T-helper 17 cell (primary cell): ENCODE measurements around the gene ROPN1. TPM values are rescaled to one million over a fixed set of nuclear protein-coding genes. Genes with fewer than 3 reads are reported as not detected.
"Not testable (repeated sequence)": the region's sequence is repeated elsewhere in the genome, so short reads cannot be mapped to it uniquely, and the experiment has no call there.

ENCODE experiments used
- ATAC-seq: fragments of 150-1000 bp; cut with Tn5 transposase; 2 replicates; pipeline ENCODE4 v1.10.0; 2021; ENCODE audit warnings: mild to moderate bottlenecking, moderate library complexity
- DNase-seq, 3 donors: peaks; one replicate each; pipeline versions ENCODE4 v3.0.0 to v3.0.0-alpha.2; 2020 to 2021
- H3K9me3 ChIP-seq: one replicate; pipeline ENCODE4 v1.7.0; 2013; ENCODE audit warnings: low read length, mild to moderate bottlenecking; ENCODE audit not compliant: control insufficient read depth, poor library complexity, severe bottlenecking
- H3K27ac Mint-ChIP-seq: one replicate; pipeline ENCODE4 v1.8.0; 2022; ENCODE audit warnings: mild to moderate bottlenecking, moderate library complexity, mixed read lengths
- H3K27me3 Mint-ChIP-seq: one replicate; pipeline ENCODE4 v1.8.0; 2022; ENCODE audit warnings: mixed read lengths
- H3K36me3 Mint-ChIP-seq: one replicate; pipeline ENCODE4 v1.8.0; 2022; ENCODE audit warnings: low read depth, mixed read lengths
- H3K4me1 Mint-ChIP-seq: one replicate; pipeline ENCODE4 v1.8.0; 2022; ENCODE audit warnings: mild to moderate bottlenecking, mixed read lengths
- H3K4me3 Mint-ChIP-seq: one replicate; pipeline ENCODE4 v1.8.0; 2022; ENCODE audit warnings: mild to moderate bottlenecking, moderate library complexity, mixed read lengths
- total RNA-seq, 4 donors: library from RNA in 2 of 4; stranded (reverse) in 2 of 4; gene quantifications; one replicate each; pipeline ENCODE4 v1.2.3 and lab custom pipeline; 2022 to 2026

Gene ROPN1
- total RNA-seq, 2 donors from 2014 or later = not detected

DNA sequence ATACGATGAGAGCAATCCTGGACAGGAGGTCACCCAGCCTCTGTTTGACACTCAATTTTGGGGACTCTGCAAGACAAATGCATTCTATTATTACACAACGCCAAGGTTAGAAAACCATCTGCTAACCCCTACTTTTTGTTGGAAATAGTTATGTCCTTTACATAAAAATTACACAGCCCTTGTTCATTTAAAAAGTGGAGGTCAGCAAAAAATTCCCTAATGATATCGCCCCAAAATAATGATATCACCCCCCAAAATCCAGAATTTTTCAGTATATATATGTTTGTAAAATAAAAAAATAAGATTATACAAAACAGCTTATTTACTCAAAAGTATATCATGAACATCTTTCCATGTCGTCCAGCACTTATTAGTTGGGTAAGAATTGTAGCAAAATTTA, 11.4 kb downstream of the ROPN1 start:
- Mint-ChIP-seq H3K27ac (no peak overlapping the region), H3K4me3 (no peak overlapping the region), H3K4me1 (peaks cover 3% of the 10 kb centered on the region), H3K36me3 (peaks cover 2% of the 10 kb centered on the region), H3K27me3 (peaks cover 59% of the 10 kb centered on the region)
- no peaks in the 10 kb centered on the region for H3K9me3 ChIP-seq
- DNase-seq (no peak), ATAC-seq (no peak)

DNA sequence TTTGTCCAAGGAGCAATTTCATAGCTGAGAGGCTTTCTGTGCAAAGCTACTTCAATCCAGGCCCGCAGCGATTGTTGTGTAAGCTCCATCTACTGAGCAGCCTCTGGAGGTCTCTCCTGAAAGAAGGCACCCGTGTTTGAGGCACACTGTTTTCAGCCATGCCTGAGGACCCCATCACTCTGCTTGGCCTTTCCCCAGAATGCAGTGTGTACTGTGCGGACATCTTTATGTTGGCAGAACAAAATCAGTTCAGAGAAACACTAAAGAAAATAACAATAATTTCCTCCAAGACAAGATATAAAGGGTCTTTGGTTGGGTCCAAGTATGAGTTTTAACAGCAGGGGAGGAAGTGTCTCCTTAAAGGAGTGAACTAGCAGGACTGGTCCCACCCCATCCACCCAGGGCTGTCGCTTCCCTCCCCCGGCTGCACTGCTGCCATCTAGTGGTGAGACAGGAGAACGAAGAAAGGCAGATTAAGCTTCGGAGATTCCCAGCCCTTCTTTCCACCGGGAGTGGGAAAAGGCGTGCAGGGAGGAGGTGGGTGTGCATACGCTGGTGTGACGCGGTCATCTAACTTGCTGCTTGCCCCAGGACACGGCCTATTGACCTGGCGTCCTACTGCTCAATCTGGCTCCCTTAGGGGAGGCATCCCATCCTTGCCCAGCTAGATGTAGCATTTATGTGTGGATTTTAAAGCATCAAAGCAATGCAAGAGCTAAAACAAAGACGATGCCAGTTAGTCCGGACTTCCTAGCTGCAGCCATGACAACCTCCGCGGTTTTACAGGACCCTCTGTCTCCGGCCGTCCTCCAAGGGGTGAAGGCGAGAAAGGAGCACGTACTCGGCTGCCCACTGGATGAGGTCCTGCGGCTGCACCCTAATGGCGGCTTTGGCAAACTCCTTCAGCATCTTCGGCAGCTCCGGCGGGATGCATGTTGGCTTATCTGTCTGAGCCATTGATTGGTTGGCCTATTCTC, 12.1 kb downstream of the ROPN1 start:
- Mint-ChIP-seq H3K27me3 (peaks cover 54% of the 10 kb centered on the region), H3K4me3 (peak overlapping the region; percentile 41)
- not testable (repeated sequence) for H3K27ac Mint-ChIP-seq

DNA sequence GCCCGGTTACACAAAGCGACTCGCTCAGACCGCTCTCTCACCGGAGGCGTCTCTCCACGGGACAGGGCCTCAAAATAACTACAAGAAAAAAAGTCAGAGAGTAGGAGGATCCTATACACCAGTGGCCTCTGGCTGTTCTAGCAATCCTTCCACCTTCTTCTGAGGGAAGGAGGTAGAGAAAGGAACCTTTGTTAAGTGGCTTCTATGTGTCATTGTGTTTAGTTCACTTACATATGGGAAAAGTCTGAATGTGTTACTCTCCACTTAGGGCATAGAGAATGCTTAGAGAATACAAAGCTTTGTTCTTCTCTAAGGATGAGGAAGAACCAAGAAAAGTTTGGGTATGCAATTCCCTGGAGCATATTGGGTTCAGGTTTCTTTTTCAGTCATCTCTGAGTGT, 15.0 kb downstream of the ROPN1 start:
- H3K27me3 Mint-ChIP-seq = peaks cover 51% of the 10 kb centered on the region
- not testable (repeated sequence) for ATAC-seq, H3K4me1 Mint-ChIP-seq, DNase-seq, H3K4me3 Mint-ChIP-seq, H3K9me3 ChIP-seq, H3K27ac Mint-ChIP-seq, H3K36me3 Mint-ChIP-seq

More for the DNA sequence above, 12.1 kb downstream of the ROPN1 start:
- not testable (repeated sequence) for H3K9me3 ChIP-seq, DNase-seq, H3K36me3 Mint-ChIP-seq, H3K4me1 Mint-ChIP-seq
- peak; percentile 90 for ATAC-seq

- peaks cover 51% of the 10 kb centered on the region for H3K27me3 Mint-ChIP-seq
- H3K4me1 Mint-ChIP-seq, DNase-seq, H3K9me3 ChIP-seq, H3K4me3 Mint-ChIP-seq, ATAC-seq, H3K36me3 Mint-ChIP-seq, H3K27ac Mint-ChIP-seq: not testable (repeated sequence)
Observed at GRCh38 chr3:123976181-123976898, 15.6 kb downstream of the ROPN1 start.

DNA sequence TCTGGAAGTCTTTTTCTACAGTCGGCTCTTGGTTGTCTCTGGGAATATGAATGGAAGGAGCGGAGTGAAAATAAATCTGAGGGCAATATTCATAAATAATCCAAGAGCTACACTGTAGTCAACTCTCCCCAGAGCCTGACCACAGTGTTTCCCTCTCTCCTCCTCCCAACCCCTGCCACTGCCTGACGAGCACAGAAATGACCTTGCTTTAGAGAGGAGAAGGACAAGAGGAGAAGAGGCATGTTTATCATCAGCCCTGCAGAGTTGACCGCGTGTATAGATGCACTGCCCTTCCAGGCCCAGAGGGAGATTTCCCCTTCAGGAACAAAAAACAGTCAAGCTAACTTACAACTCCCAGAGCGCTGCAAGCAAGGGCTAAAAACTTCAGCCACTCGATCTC, 16.9 kb downstream of the ROPN1 start:
- not testable (repeated sequence) for DNase-seq, ATAC-seq, H3K9me3 ChIP-seq, H3K36me3 Mint-ChIP-seq, H3K4me3 Mint-ChIP-seq, H3K27ac Mint-ChIP-seq, H3K4me1 Mint-ChIP-seq
- H3K27me3 Mint-ChIP-seq = peaks cover 50% of the 10 kb centered on the region

- Mint-ChIP-seq H3K4me3 (no peak overlapping the region), H3K4me1 (no peaks in the 10 kb centered on the region), H3K36me3 (peaks cover 4% of the 10 kb centered on the region), H3K27ac (no peak overlapping the region), H3K27me3 (peaks cover 52% of the 10 kb centered on the region)
- DNase-seq = no peak
- no peak for ATAC-seq
- no peaks in the 10 kb centered on the region for H3K9me3 ChIP-seq
Observed at GRCh38 chr3:123971406-123971805, 20.5 kb downstream of the ROPN1 start.

- H3K9me3 ChIP-seq, H3K4me3 Mint-ChIP-seq, H3K27ac Mint-ChIP-seq, DNase-seq, ATAC-seq, H3K36me3 Mint-ChIP-seq, H3K4me1 Mint-ChIP-seq: not testable (repeated sequence)
- peaks cover 52% of the 10 kb centered on the region for H3K27me3 Mint-ChIP-seq
Observed at GRCh38 chr3:123967260-123967659, 24.7 kb downstream of the ROPN1 start.

DNA sequence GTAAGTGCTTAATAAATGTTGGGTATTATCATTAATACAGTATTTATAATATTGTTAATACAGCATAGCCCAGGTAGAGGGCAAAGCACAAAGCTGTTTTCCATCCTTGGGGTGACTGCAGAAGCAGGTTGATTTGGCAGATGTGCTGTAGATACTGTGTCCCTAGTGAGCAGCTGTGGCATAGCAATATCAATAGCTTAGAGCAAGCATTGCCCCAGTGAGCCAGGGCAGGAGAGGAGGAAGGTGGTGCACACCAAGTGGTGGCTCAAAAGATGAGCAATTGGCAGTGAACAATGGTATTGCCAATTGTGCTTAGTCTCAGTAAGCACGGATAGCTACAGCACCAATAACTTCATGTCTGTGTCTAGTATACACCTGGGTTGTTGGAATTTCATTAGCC, 25.1 kb downstream of the ROPN1 start:
- not testable (repeated sequence) for H3K36me3 Mint-ChIP-seq, H3K4me3 Mint-ChIP-seq, H3K27ac Mint-ChIP-seq, H3K9me3 ChIP-seq, H3K4me1 Mint-ChIP-seq, DNase-seq
- H3K27me3 Mint-ChIP-seq = peaks cover 47% of the 10 kb centered on the region
- peak; percentile 90 for ATAC-seq

GRCh38 chr3:123964793-123965192, 27.1 kb downstream of the ROPN1 start:
- not testable (repeated sequence) for DNase-seq, H3K9me3 ChIP-seq, ATAC-seq, H3K27ac Mint-ChIP-seq, H3K4me3 Mint-ChIP-seq, H3K36me3 Mint-ChIP-seq, H3K4me1 Mint-ChIP-seq
- H3K27me3 Mint-ChIP-seq = peaks cover 31% of the 10 kb centered on the region

DNA sequence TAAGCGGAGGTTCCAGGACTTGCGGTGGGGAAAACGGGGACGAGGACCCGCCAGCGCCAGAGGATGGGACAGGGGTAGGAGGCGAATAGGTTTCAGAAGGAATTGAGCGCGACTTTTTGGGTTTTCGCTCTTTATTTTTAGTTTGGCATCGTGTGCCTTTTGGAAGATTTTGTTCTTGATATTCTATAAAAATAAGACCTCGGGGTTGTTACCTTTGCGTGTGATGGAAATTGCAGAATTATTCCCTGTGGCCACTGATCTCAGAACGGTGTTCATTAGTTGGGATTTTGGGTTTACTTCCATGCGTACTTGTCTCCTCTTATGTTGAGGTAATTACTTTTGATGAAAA, 30.4 kb downstream of the ROPN1 start:
- H3K4me1 Mint-ChIP-seq = peaks cover 7% of the 10 kb centered on the region
- peaks cover 3% of the 10 kb centered on the region for H3K36me3 Mint-ChIP-seq
- DNase-seq (no peak), ATAC-seq (no peak)
- H3K27me3 Mint-ChIP-seq = peaks cover 14% of the 10 kb centered on the region
- H3K9me3 ChIP-seq = no peaks in the 10 kb centered on the region
- H3K27ac Mint-ChIP-seq = peak overlapping the region; percentile 94
- H3K4me3 Mint-ChIP-seq = peak overlapping the region; percentile 94

DNA sequence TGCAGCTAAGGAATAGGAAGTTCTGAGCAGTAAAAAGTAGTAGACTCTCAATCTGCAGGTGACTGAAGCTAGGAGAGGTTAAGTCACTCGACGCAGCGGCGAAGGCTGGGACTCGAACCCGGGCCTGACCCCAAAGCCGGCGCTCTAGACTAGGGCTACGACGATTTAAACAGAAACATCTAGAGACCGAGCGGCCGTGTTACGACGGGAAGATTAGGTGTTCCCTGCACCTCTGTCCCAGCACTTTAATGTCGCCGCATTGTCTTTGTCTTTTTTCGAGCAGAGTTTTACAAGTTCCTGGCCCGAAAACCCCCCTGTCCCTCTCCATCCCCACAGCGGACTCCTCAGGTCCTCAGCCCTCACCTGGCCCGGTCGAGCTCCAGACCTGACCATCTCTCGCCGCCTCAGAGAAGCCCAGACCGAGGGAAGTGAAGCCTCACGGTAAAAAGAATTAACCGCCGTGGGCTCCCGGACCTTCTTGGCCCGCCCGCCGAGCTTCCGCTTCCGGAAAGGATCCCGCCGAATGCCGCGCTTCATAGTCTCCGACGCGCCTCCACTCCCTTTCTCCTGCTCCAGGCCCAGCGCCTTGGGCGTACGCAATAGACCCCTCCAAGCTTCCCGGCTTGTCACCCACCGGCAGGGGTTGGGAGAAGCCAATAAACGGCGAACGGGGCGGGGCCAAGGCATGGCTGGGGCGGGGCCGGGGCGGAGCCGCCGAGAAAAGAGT, 31.0 kb downstream of the ROPN1 start, which contains the start of gene CCDC14:
TSS of gene CCDC14 (minus strand) at position 449 of the 727 bp plus-strand sequence. CDS start at position 393, 56 bp downstream.
- peak within 1 kb of the TSS; percentile 94 for H3K27ac Mint-ChIP-seq

GRCh38 chr3:123953735-123954134, 38.2 kb downstream of the ROPN1 start:
- Mint-ChIP-seq H3K36me3 (peaks cover 3% of the 10 kb centered on the region), H3K27ac (no peak overlapping the region), H3K4me1 (peaks cover 4% of the 10 kb centered on the region), H3K4me3 (no peak overlapping the region), H3K27me3 (no peaks in the 10 kb centered on the region)
- no peak for DNase-seq
- H3K9me3 ChIP-seq = no peaks in the 10 kb centered on the region
- no peak for ATAC-seq

More for the DNA sequence above, 31.0 kb downstream of the ROPN1 start, which contains the start of gene CCDC14:
- DNase-seq (peak; percentile 41 to 74 (median 68)), ATAC-seq (peak; percentile 87)
- Mint-ChIP-seq H3K4me1 (peaks cover 7% of the 10 kb centered on the region), H3K36me3 (peaks cover 3% of the 10 kb centered on the region), H3K27me3 (peaks cover 14% of the 10 kb centered on the region), H3K4me3 (peak within 1 kb of the TSS; percentile 94)
- no peaks in the 10 kb centered on the region for H3K9me3 ChIP-seq
